Activated T-cell treated with anti-CD3 and anti-CD28 coated beads, Interleukin-2, amount 50 U/mL, for 1 hour (primary cell): ENCODE measurements around the gene LRCOL1.
"Not testable (repeated sequence)": the region's sequence is repeated elsewhere in the genome, so short reads cannot be mapped to it uniquely, and the experiment has no call there.

ENCODE experiments used
- DNase-seq: peaks from one replicate; pipeline ENCODE4 v3.0.0-alpha.2; 2020

LRCOL1 gene

DNA sequence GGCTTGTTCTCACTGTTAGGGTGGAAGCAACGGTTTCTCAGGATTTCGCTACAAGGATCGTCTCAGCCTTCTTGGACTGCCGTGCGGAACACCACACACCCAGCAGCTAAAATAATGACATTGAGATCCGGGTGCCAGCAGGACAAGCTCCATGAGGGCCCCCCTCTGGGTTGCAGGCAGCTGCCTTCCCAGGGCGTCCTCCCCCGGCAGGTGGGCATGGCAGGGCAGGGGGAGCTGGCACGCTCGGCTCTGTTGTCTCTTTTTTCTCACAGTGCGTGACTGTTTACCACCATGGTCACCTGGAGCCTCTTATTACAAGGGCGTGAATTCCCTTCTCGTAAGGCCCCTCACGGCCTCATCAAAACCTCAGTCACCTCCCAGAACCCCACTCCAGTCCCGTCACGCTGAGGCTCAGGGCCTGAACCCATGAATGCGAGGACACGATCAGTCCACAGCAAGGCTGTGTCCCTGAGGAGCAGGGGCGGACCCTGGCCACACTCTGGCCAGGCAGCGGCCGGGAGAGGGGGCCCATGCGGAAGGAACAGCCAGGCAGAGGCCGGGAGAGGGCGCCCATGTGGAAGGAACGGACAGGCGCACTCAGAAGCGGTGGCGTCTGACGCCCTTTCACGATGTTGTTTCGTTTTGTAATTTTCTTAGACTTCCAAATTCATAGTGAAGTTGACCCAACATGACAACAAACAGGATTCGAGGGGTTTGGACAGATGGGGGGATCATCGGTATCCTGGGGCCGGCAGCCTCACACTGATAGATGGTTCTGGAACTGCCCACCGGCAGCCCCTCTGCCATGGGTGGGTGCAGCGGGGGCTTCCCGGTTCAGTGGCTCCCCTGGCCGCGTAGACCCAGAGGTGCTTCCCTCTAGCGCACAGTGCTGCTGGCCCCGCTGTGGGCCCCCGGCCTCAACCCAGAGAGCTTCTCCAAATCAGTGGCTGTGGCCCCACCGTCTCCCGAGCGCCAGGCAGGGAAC is 10.0 kb downstream of the LRCOL1 start:
- DNase-seq, result peak; percentile 43

DNA sequence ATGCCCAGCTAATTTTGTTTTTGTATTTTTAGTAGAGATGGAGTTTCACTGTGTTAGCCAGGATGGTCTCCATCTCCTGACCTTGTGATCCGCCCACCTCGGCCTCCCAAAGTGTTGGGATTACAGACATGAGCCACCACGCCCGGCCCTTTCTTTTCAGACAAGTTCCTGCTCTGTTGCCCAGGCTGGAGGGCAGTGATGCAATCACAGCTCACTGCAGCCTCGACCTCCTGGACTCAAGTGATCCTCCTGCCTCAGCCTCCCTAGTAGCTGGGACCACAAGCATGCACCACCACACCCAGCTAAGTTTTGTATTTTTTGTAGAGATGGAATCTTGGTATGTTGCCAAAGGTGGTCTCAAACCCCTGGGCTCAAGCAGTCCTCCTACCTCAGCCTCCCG is 10.9 kb downstream of the LRCOL1 start:
- DNase-seq, result not testable (repeated sequence)

DNA sequence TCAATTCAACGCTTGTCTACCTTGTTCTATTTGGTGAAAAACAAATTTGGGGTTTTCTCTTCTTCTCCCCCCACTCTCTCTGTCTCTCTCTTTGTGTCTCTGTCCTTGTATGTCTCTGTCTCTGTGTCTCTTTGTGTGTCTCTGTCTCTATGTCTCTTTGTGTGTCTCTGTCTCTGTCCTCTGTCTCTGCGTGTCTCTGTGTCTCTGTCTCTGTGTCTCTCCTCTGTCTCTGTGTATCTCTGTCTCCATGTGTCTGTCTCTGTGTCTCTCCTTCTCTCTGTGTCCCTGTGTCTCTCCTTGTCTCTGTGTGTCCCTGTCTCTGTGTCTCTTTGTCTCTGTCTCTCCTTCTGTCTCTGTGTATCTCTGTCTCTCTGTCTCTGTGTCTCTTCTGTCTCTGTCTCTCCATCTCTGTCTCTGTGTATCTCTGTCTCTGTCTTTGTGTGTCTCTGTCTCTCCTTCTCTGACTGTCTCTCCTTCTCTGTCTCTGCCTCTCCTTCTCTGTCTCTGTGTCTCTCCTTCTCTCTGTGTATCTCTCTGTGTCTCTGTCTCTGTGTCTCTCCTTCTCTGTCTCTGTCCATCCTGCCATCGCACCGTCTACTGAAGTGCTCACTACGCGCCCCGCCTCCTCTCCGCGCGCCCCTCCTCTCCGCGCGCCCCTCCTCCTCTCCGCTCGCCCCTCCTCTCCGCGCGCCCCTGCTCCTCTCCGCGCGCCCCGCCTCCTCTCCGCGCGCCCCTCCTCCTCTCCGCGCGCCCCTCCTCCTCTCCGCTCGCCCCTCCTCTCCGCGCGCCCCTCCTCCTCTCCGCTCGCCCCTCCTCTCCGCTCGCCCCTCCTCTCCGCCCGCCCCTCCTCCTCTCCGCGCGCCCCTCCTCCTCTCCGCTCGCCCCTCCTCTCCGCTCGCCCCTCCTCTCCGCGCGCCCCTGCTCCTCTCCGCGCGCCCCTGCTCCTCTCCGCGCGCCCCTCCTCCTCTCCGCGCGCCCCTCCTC is 12.8 kb downstream of the LRCOL1 start:
- no peak for DNase-seq

DNA sequence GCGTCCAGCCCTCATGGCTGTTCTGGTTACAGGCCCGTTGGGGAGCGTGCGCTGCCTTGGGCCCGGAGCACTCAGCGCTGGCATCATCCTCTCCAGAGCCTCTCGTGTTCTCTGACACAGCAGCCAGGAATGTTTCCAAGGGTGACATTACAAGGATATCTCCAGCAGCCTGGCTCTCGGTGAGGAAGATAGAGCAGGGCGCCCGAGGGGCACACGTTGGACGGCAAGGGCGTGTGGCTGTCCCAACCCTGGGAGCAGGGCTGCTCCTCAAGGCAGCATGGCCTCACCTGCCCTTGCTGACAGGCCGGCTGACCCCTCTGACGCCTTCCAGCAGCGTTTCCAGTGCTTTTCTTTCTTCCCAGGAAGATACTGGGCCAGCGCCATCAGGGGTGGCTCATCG is 14.4 kb downstream of the LRCOL1 start:
- DNase-seq, result no peak

DNA sequence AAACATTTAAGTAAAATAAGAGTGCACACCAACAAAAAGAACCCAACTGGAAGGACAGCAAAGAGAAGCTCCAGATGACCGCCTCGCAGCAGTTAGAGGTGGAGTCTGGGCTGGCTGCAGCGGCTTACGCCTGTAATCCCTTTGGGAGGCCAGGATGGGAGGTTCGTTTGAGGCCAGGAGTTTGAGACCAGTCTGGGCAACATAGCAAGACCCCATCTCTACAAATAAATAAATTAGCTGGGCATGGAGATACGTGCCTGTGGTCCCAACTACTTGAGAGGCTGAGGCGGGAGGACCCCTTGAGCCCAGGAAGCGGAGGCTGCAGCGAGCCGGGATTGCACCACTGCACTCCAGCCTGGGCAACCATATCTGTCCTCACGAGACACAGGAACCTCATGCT is 15.2 kb downstream of the LRCOL1 start:
- no peak for DNase-seq

DNA sequence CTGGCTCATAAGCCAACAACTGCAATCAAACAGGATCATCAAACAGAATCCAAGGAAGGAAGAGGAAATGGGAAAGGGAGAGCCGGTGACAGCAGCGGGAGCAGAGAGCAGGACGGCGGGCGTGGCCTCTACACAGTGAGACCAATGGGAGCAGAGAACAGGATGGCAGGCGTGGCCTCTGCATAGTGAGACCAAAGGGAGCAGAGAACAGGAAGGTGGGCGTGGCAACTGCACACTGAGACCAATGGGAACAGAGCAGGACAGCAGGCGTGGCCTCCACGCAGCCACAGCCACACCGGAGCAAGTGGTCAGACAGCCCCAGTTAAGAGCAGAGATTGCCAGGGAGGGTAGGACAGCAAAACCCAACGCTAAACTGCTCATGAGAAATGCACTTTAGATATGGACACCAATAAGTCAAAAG is 16.4 kb downstream of the LRCOL1 start:
- DNase-seq, result no peak

DNA sequence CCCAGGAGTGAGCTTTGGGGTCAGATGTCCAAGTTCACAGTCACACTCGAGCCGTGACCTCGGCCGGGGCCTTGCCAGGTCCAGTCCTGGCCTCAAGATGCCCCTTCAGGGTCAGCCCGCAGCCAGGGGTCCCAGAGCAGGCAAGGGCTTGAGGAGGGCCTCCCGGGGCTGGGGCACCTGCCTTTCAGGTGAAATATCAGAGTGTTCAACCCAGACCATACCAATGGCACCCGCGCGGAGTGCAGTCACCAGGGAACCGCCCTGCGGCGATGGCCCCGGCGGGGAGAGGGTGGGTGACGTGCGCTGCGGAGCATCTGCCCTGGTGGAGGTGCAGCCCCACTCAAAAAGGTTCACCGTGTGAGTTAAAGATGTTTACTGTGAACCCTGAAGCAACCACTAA is 16.9 kb downstream of the LRCOL1 start:
- no peak for DNase-seq

DNA sequence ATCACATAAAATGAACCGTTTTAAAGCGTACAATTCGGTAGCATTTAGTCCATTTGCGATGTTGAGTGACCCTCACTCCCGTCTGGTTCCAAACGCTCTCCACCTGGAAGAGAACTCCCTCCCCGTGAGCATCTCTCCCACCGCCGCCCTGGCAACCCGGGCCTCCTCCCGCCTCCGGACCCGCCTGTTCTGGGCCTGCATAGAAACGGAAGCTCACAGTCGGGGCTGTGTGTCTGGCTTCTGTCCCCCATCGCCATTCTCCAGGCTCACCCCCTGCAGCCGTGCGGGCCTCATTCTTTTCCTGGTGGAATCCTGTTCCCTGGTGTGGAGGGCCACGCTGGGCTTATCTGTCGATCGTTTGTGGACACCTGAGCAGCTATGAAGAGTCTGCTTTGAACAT is 17.3 kb downstream of the LRCOL1 start:
- DNase-seq, result no peak

DNA sequence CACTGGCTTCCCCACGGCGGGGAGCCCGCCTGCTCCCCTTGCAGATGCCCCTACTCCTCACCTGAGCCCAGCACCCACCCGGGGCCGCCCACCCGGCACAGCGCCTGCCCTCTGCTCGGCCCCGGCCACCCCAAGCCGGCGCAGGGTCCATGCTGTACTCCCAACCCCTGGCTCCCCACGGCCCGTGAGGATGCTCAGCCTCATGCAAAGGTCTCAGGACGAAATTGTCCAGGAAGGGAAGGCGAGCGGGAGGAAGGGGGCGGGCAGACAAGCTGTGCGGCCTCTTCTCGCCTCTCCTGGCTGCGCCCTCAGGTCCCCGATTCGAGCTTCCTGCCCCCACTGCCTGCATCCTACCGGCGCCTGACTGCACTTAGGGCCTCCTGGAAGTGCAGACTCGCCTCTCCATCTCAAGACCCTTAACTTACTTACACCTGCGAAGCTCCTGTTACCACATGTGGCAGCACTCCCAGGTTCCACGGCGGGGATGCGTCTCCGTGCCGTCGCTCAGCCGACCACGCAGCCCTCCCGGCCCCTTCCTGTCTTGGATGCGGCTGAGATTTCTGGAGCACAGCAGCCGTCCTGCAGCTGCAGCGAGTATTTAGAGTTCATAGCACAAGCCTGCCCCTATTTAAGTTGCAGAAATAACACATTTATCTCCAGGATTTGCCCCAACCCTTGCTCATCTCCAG is 18.0 kb downstream of the LRCOL1 start:
- DNase-seq, result no peak

DNA sequence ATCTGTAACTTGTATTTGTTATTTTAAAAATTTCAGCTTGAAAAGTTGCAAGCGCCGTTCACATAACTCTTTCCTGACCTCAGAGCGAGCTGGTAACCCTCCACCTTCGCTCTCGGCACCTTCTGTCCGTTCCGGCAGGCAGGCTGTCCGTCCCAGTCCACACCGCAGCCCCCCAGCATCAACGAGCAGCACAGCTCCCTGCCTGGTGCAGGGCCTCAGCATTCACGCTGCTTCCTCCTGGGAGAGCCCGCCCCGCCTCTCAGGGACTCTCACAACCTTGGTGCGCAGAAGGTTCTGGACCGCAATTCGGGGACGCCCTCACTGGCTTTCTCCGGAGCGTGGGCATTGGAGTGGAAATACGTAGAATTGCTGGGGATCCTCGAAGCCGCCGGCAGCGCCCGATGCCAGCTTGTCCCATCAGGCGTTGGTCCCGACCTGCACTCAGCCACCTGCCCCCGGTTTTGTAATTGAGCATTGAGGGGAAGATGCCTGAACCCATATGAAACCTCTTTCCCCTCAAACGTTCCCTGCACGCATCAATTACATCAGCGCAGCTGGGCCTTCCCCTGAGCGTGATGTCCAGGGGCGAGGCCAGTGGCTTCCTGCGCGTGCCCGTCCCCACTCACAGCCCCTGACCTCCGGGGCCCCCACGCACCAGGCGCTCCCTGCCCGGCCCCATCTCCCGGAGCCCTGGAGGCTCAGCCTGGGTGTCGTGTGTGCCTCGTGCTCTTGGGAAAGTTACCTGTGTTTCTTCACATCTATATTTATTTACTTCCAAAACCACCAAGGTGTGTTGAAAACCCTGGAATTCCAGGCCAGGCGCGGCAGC is 19.1 kb downstream of the LRCOL1 start:
- no peak for DNase-seq

DNA sequence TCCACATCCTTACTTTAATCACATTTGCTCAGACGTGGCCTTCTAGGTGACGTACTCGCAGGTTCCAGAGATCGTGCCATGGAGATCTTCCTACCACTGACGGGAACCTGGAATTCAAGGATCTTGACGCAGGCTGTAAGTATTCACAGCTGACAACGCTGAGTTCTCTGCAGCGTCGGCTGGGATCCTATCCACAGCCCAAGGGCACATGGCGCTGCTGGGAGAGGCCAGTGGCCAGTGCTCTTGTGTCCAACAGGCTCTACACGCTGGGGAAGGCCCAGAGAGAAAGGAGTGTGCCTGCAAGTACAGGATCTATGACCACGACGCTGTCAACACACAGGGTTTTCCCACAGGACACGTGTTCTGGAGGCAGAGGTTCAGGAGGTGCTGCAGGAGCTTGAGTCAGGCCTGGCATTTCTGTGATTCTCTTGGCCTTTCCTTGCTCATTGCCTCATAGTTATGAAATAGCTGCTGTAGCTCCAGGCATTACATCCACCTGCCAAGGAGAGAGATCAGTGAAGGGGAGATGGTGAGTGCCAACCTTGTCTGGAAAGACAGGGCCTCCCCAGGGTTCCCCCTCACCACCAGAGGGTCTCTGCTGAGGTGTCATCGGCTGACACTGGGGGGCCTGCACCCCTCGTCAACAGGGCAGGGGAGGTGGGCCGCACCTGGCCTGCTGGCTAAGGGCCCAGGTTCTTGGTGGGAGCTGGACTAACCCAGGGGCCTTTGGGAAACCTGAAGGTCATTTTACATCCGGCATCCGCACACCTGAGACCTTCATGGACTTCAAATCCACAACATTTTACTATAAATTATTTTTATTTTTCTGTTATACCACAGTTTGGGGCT is 21.3 kb downstream of the LRCOL1 start:
- DNase-seq, result no peak

DNA sequence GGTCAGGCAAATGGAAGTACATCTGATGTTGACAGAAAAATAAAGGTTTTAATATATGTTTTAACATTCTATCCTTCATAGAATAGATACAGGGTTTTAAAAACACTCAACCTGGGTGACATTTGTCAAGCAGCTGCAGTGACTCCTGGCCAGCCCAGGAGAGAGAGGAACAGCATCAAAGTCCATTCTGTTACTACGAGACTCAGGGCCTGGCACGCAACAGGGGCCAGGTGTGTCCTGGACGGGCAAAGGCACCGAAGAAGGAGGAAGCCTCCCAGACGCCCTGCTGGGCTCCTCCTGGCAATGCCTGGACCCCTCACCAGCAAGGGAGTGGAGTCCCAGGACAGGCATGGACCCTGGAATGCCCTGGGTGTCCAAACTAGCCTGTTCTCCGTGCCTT is 22.1 kb downstream of the LRCOL1 start:
- no peak for DNase-seq

DNA sequence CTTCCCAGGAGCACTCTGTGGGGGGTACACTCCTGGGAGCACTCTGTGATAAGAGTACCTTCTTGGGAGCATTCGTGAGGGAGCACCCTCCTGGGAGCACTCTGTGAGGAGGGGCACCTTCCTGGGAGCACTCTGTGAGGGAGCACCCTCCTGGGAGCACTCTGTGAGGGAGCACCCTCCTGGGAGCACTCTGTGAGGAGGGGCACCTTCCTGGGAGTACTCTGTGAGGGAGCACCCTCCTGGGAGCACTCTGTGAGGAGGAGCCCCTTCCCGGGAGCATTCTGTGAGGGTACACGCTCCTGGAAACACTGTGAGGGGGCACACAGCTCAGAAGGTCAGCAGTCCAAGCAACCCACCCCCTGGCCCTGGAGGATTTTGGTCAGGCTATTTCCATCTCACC is 22.6 kb downstream of the LRCOL1 start:
- DNase-seq, result no peak

DNA sequence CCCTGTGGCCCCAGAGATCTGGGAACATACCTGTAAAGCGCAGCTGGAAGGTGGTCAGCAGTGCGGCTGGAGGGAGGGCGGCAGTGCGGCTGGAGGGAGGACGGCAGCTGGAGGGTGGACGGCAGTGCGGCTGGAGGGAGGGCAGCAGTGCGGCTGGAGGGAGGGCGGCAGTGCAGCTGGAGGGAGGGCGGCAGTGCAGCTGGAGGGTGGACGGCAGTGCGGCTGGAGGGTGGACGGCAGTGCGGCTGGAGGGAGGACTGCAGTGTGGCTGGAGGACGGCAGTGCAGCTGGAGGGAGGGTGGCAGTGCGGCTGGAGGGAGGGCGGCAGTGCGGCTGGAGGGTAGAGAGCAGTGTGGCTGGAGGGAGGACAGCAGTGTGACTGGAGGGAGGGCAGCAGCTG is 23.5 kb downstream of the LRCOL1 start:
- DNase-seq, result no peak

DNA sequence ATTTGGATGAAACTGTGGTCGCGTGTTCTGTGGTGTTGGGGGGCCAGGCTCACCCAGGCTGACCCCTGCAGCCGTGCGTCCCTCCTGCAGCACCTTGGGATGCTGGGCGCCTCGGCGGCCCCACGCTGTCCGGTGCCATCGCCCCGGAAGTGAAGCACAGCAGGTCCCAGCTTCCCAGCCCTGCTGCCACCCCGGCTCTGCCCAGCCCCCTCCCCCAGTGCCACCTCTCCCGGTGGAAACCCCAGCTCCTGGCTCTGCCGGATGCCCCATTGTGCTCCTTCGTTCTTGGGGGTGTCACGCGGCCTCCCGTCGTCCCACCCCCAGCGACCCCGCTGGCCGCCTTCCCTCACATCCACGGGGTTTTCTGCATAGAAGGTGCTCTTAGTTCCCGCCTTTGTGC is 25.2 kb downstream of the LRCOL1 start:
- DNase-seq, result no peak

DNA sequence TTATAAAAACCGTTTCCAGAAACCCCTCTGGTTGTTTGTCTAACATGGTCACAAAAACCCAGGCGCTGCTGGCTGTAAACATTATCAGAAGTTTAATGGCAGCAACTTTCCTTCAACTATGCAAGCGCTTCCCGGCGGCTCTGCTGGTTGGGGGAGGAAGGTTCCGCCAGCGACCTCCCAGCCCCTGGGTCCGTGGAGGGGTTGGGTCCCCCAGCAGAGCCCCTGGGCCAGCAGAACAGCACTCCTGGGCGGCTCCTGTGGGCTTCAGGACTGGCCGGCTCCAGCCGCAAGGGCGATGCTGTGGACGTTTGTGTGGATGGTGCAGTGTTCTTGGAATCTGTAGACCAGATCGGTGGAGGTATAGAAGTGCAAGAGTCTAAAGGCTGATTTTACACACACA is 26.0 kb downstream of the LRCOL1 start:
- no peak for DNase-seq

DNA sequence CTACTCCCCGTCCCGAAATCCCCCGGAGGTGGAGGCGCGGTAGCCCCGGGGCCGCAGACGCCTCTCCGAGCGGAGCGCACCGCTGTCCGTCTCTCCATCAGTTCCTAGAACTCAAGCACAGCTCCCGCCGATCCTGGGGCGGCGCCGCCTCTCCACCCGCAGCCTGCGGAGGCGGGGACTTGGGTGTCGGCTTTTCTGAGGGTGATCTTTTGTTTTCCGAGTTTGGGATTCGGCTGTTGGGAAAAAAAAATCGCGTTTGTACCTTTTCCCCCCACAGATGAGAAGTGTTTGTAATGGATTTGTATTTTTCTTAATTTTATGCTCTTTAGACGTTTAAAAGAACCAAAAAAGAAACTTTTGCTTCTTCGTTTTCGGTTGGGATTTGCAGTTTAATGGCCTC is 26.6 kb downstream of the LRCOL1 start:
- DNase-seq, result no peak

DNA sequence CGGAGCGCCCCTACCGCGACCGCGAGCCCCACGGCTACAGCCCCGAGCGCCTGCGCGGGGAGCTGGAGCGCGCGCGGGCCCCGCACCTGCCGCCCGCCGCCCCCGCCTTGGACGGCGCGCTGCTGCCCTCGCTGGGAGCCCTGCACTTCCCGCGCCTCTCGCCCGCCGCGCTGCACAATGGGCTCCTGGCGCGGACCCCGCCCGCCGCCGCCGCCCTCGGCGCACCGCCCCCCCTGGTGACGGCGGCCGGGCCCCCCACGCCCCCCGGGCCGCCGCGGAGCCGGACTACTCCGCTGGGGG is 27.0 kb downstream of the LRCOL1 start:
- no peak for DNase-seq

DNA sequence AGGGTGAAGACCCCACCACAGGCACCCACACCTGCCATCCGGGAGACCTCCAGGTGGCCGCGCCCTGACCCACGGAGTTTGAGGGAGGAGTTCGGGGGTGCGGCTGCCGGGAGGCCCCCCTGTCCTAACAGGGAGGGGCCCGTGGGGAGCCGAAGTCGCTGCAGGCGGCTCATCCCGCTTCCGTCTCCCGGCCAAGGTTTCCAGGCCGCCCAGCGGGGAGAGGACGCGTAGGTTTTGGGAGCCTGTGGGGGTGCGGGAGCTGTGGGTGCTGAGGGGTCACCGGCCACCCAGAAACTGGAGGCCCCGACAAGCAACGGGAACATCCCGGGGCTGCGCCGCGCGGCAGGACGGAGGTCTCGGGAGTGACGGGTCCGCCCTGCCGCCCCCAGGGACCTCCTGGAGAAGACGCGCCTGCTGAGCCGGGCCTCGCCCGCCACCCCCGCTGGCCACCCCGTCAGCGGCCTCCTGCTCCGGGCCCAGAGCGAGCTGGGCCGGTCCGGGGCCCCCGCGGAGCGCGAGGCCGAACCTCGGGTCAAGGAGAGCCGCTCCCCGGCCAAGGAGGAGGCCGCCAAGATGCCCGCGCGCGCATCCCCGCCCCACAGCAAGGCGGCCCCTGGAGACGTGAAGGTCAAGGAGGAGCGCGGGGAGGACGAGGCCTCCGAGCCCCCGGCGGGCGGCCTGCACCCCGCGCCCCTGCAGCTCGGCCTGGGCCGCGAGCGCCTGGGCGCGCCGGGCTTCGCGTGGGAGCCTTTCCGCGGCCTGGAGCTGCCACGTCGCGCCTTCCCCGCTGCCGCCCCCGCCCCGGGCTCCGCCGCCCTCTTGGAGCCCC is 27.6 kb downstream of the LRCOL1 start:
- DNase-seq, result no peak

DNA sequence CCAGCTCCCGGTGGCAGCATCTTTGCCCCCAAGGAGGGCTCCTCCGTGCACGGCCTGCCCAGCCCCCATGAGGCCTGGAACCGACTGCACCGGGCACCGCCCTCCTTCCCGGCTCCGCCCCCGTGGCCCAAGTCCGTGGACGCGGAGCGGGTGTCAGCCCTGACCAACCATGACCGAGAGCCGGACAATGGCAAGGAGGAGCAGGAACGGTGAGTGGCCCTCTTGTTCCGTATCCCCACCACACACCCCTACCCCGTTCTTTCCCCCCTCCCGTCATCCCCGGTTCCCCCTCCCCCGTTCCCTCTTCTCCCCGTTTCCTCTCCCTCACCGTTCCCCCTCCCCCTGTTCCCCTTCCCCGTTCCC is 28.3 kb downstream of the LRCOL1 start:
- no peak for DNase-seq
